Spinal cord (tissue), 10 donors: Measurements from ENCODE around the gene MICALL2. TPM values are rescaled to one million over a fixed set of nuclear protein-coding genes. Genes with fewer than 3 reads are reported as not detected.

Source experiments
- DNase-seq, 6 donors: peaks; one replicate each; pipeline versions ENCODE4 v3.0.0 to v3.0.0-alpha.2; 2013 to 2015; ENCODE audit warnings: low spot score in 6 of 6, low read depth in 4 of 6
- H3K27ac ChIP-seq: one replicate; pipeline ENCODE4 v1.5.1; 2013; ENCODE audit warnings: low read depth, low read length, control low read depth
- H3K27me3 ChIP-seq: one replicate; pipeline ENCODE4 v1.6.1; 2013; ENCODE audit warnings: low read length; ENCODE audit not compliant: control insufficient read depth, insufficient read depth
- H3K36me3 ChIP-seq: one replicate; pipeline ENCODE4 v1.6.1; 2013; ENCODE audit warnings: low read length; ENCODE audit not compliant: control insufficient read depth, insufficient read depth
- H3K4me1 ChIP-seq: one replicate; pipeline ENCODE4 v1.6.1; 2013; ENCODE audit warnings: low read length; ENCODE audit not compliant: control insufficient read depth, insufficient read depth
- H3K4me3 ChIP-seq: one replicate; pipeline ENCODE4 v1.5.1; 2013; ENCODE audit warnings: low read depth, low read length, control low read depth
- H3K9me3 ChIP-seq: one replicate; pipeline ENCODE4 v1.6.1; 2013; ENCODE audit warnings: low read length; ENCODE audit not compliant: control insufficient read depth, insufficient read depth
- WGBS: methylation state at CpG from one replicate; pipeline ENCODE4 v1.1.5; 2013; ENCODE audit warnings: missing lambda C conversion rate; ENCODE audit not compliant: insufficient coverage; 5-methylcytosine and 5-hydroxymethylcytosine counted together
- polyA plus RNA-seq, 2 donors: library from polyadenylated mRNA; unstranded; fragments of 120-200 nt; gene quantifications; one replicate each; pipeline ENCODE4 v1.2.1, GENCODE V29; 2013; ENCODE audit not compliant: insufficient read length in 2 of 2
- total RNA-seq, 2 donors: library from RNA; depleted of rRNA in 1 of 2; stranded (reverse); fragments of 120-200 nt in 1 of 2; fragments of >200 nt in 1 of 2; gene quantifications; one replicate each; pipeline versions ENCODE4 v1.2.3 to v1.2.4, GENCODE V29; 2013 to 2014
- donor health status: healthy.

The MICALL2 gene
- total and polyA plus RNA-seq, 4 donors = 13.1 to 34.7 (median 20.6) TPM

DNA sequence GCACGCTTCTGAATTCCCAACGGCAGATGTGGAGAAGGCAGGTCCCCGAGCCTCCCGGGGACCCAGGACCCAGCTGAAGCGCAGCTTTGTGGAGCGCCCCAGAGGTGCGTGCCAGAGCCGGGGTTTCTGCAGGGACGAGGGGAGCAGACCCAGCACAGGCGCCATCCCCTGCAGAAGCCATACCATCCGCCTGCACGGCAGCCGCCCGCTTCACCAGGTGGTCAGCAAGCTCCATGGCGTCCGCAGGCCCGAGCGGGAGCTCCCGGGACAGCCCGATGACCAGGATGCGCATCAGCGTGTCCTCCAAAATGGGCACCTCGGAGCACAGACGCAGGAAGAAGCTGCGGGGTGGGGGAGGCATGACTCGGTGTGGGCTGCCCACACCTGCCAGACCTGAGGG, 34.3 kb upstream of the MICALL2 start:
- 98% methylated on average over 26 of the region's 26 CpGs for WGBS
- H3K27me3 ChIP-seq = no peaks in the 10 kb centered on the region
- no peaks in the 10 kb centered on the region for H3K4me1 ChIP-seq
- H3K27ac ChIP-seq = no peak overlapping the region
- no peaks in the 10 kb centered on the region for H3K9me3 ChIP-seq
- H3K4me3 ChIP-seq = no peak overlapping the region
- H3K36me3 ChIP-seq = peaks cover 99% of the 10 kb centered on the region
- DNase-seq = no peak

GRCh38 chr7:1493129-1493528, 33.9 kb upstream of the MICALL2 start:
- Histone ChIP-seq H3K4me1 (no peaks in the 10 kb centered on the region), H3K27me3 (no peaks in the 10 kb centered on the region), H3K9me3 (no peaks in the 10 kb centered on the region), H3K4me3 (no peak overlapping the region), H3K36me3 (peaks cover 99% of the 10 kb centered on the region), H3K27ac (no peak overlapping the region)
- 93% methylated on average over 18 of the region's 20 CpGs for WGBS
- DNase-seq = no peak

DNA sequence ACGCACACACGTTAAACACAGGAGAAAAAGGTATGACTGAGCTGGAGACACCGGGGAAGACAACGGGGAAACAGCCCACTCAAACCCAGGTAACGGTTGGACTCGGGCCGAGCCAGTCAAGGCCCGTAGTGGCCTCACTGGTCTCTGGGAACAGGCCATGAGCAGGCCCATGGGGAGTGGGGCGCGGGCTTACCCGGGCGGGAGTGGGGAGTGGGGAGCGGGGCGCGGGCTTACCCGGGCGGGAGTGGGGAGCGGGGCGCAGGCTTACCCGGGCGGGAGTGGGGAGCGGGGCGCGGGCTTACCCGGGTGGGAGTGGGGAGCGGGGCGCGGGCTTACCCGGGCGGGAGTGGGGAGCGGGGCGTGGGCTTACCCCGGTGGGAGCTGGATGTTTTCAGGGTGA, 33.4 kb upstream of the MICALL2 start:
- no peak for DNase-seq
- Histone ChIP-seq H3K27me3 (no peaks in the 10 kb centered on the region), H3K27ac (no peak overlapping the region), H3K36me3 (peaks cover 99% of the 10 kb centered on the region), H3K9me3 (no peaks in the 10 kb centered on the region), H3K4me3 (no peak overlapping the region), H3K4me1 (no peaks in the 10 kb centered on the region)
- WGBS = 93% methylated on average over 17 of the region's 33 CpGs

- Histone ChIP-seq H3K27me3 (no peaks in the 10 kb centered on the region), H3K27ac (no peak overlapping the region), H3K4me1 (no peaks in the 10 kb centered on the region), H3K36me3 (peaks cover 99% of the 10 kb centered on the region), H3K9me3 (no peaks in the 10 kb centered on the region), H3K4me3 (no peak overlapping the region)
- 94% methylated on average over 6 of the region's 10 CpGs for WGBS
- DNase-seq = no peak
Observed at GRCh38 chr7:1492221-1492620, 33.0 kb upstream of the MICALL2 start.

- H3K36me3 ChIP-seq = peaks cover 99% of the 10 kb centered on the region
- H3K4me3 ChIP-seq = no peak overlapping the region
- no peak for DNase-seq
Observed at GRCh38 chr7:1490837-1491236, 31.6 kb upstream of the MICALL2 start.

GRCh38 chr7:1489336-1489735, 30.1 kb upstream of the MICALL2 start:
- no peak for DNase-seq
- WGBS = 94% methylated on average over 18 of the region's 18 CpGs

More at GRCh38 chr7:1490837-1491236, 31.6 kb upstream of the MICALL2 start:
- WGBS = 96% methylated on average over 19 of the region's 19 CpGs
- Histone ChIP-seq H3K4me1 (no peaks in the 10 kb centered on the region), H3K27ac (no peak overlapping the region), H3K9me3 (no peaks in the 10 kb centered on the region), H3K27me3 (no peaks in the 10 kb centered on the region)

GRCh38 chr7:1488016-1488415, 28.7 kb upstream of the MICALL2 start:
- Histone ChIP-seq H3K36me3 (peaks cover 99% of the 10 kb centered on the region), H3K4me1 (no peaks in the 10 kb centered on the region), H3K27me3 (no peaks in the 10 kb centered on the region), H3K9me3 (no peaks in the 10 kb centered on the region), H3K27ac (no peak overlapping the region), H3K4me3 (no peak overlapping the region)
- WGBS = 88% methylated on average over 20 of the region's 20 CpGs
- DNase-seq = no peak

More at GRCh38 chr7:1489336-1489735, 30.1 kb upstream of the MICALL2 start:
- Histone ChIP-seq H3K4me1 (no peaks in the 10 kb centered on the region), H3K9me3 (no peaks in the 10 kb centered on the region), H3K36me3 (peaks cover 99% of the 10 kb centered on the region), H3K4me3 (no peak overlapping the region), H3K27ac (no peak overlapping the region), H3K27me3 (no peaks in the 10 kb centered on the region)

- WGBS = 94% methylated on average over 25 of the region's 25 CpGs
Observed at GRCh38 chr7:1487466-1487865, 28.2 kb upstream of the MICALL2 start.

DNA sequence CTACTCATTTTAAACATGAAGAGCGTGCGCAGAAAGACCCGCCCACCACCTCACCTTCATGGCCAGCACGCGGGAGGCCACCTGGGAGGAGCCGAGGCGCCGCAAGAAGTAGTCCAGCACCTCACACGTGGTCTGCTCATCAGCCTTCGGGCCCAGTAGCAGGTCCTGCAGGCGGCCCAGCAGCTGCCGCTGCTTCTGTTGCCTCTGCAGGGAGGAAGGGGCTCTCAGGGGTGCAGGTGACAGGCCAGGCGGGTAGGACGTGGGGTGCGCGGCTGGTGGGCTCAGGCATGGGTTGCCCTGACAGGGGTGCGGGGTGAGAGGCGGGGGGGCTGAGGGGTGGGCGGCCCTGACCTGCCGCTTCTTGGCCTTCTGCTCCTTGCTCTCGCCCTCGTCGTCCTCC, 27.3 kb upstream of the MICALL2 start:
- peaks cover 100% of the 10 kb centered on the region for H3K36me3 ChIP-seq
- H3K27ac ChIP-seq = no peak overlapping the region
- H3K27me3 ChIP-seq = no peaks in the 10 kb centered on the region
- WGBS = 96% methylated on average over 20 of the region's 23 CpGs
- H3K4me1 ChIP-seq = no peaks in the 10 kb centered on the region
- H3K4me3 ChIP-seq = no peak overlapping the region
- no peak for DNase-seq
- no peaks in the 10 kb centered on the region for H3K9me3 ChIP-seq

More at GRCh38 chr7:1487466-1487865, 28.2 kb upstream of the MICALL2 start:
- no peak for DNase-seq
- Histone ChIP-seq H3K4me3 (no peak overlapping the region), H3K27ac (no peak overlapping the region), H3K4me1 (no peaks in the 10 kb centered on the region), H3K9me3 (no peaks in the 10 kb centered on the region), H3K27me3 (no peaks in the 10 kb centered on the region), H3K36me3 (peaks cover 99% of the 10 kb centered on the region)

- Histone ChIP-seq H3K4me1 (no peaks in the 10 kb centered on the region), H3K9me3 (no peaks in the 10 kb centered on the region), H3K27me3 (no peaks in the 10 kb centered on the region), H3K4me3 (no peak overlapping the region), H3K27ac (no peak overlapping the region), H3K36me3 (peaks cover 100% of the 10 kb centered on the region)
- no peak for DNase-seq
- WGBS = 97% methylated on average over 19 of the region's 19 CpGs
Observed at GRCh38 chr7:1485156-1485555, 25.9 kb upstream of the MICALL2 start.
